Esophagus muscularis mucosa (tissue), 4 donors: Measurements from ENCODE around the gene RDH16.

Experiments used
- EP300 ChIP-seq: sonication (generic); formaldehyde crosslinking; IDR thresholded peaks from one replicate; pipeline ENCODE4 v1.6.1; 2017; ENCODE audit warnings: antibody characterized with exemption
- POLR2A ChIP-seq: fragments of 450-650 bp; IDR thresholded peaks from one replicate; pipeline ENCODE4 v1.6.1; 2017; ENCODE audit warnings: antibody characterized with exemption, moderate library complexity, mild to moderate bottlenecking, low read depth
- TF ChIP-seq, protein P1 (sequence below), 3 experiments: fragments of 200-600 bp in 2 of 3; fragments of 450-650 bp in 1 of 3; sonication (generic) in 2 of 3; IDR thresholded peaks; one replicate each; pipeline ENCODE4 v1.5.1; 2017 to 2019; ENCODE audit warnings: antibody characterized with exemption in 3 of 3, mild to moderate bottlenecking in 2 of 3, moderate library complexity in 1 of 3

DNA sequence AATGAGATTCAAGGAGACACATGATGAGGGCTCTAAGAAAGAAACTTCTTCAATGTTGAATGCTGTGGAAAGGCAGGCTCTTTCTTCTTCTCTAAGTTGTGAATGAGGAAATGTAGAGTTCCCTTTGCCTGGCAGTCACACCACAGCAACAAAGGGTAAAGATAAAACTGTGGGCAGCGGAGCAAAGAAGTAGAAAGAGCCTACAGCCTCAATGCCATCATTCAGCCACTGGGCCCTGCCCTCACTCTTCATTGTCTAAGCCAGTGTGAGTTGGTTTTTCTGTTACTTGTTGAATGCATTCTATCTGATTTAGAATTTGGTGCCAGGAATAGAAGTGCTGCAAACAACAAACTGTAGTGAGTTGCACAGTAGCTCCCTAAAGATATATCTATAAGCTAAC, 35.4 kb downstream of the RDH16 start:
- TF ChIP-seq, protein P1, sequence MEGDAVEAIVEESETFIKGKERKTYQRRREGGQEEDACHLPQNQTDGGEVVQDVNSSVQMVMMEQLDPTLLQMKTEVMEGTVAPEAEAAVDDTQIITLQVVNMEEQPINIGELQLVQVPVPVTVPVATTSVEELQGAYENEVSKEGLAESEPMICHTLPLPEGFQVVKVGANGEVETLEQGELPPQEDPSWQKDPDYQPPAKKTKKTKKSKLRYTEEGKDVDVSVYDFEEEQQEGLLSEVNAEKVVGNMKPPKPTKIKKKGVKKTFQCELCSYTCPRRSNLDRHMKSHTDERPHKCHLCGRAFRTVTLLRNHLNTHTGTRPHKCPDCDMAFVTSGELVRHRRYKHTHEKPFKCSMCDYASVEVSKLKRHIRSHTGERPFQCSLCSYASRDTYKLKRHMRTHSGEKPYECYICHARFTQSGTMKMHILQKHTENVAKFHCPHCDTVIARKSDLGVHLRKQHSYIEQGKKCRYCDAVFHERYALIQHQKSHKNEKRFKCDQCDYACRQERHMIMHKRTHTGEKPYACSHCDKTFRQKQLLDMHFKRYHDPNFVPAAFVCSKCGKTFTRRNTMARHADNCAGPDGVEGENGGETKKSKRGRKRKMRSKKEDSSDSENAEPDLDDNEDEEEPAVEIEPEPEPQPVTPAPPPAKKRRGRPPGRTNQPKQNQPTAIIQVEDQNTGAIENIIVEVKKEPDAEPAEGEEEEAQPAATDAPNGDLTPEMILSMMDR (IDR thresholded peaks at IDR 0.05): no peak
- TF ChIP-seq POLR2A: no peak
- no peak for TF ChIP-seq EP300
